Measurements from ENCODE around the gene DENND6A. TPM values are rescaled to one million over a fixed set of nuclear protein-coding genes. Genes with fewer than 3 reads are reported as not detected.

DENND6A gene
- total RNA-seq, 4 donors from 2014 or later = 17.4 to 26.9 (median 18.8) TPM

- H3K4me3 ChIP-seq = no peak overlapping the region
- 62% methylated on average over 6 of the region's 6 CpGs for WGBS
- no peaks in the 10 kb centered on the region for H3K9me3 ChIP-seq
- no peak for DNase-seq (ENCODE audit: low spot score in 2 of 2)
- peaks cover 41% of the 10 kb centered on the region for H3K4me1 ChIP-seq
- H3K27ac ChIP-seq = no peak overlapping the region
- no peaks in the 10 kb centered on the region for H3K27me3 ChIP-seq
- no peaks in the 10 kb centered on the region for H3K36me3 ChIP-seq
- no peak for TF ChIP-seq POLR2AphosphoS5 (IDR thresholded peaks at IDR 0.05)
- TF ChIP-seq CTCF (IDR thresholded peaks at IDR 0.05) = no peak
- TF ChIP-seq POLR2A (IDR thresholded peaks at IDR 0.05) = no peak
- TF ChIP-seq EP300 (IDR thresholded peaks at IDR 0.05) = no peak
Measured at GRCh38 chr3:57592306-57592705, 100.6 kb downstream of the DENND6A start.

- H3K4me1 ChIP-seq = peaks cover 11% of the 10 kb centered on the region
- TF ChIP-seq EP300 (IDR thresholded peaks at IDR 0.05) (no peak), CTCF (IDR thresholded peaks at IDR 0.05) (no peak), POLR2AphosphoS5 (IDR thresholded peaks at IDR 0.05) (no peak), POLR2A (IDR thresholded peaks at IDR 0.05) (no peak)
- peaks cover 7% of the 10 kb centered on the region for H3K36me3 ChIP-seq
- no peak for DNase-seq (ENCODE audit: low spot score in 2 of 2)
- no peak overlapping the region for H3K27ac ChIP-seq
- H3K27me3 ChIP-seq = no peaks in the 10 kb centered on the region
- H3K9me3 ChIP-seq = no peaks in the 10 kb centered on the region
- WGBS = 91% methylated on average over 2 of the region's 2 CpGs
- no peak overlapping the region for H3K4me3 ChIP-seq
Measured at GRCh38 chr3:57587905-57588304, 105.0 kb downstream of the DENND6A start.

- H3K4me3 ChIP-seq = no peak overlapping the region
- 71% methylated on average over 6 of the region's 6 CpGs for WGBS
- no peak for TF ChIP-seq POLR2A (IDR thresholded peaks at IDR 0.05)
- TF ChIP-seq POLR2AphosphoS5 (IDR thresholded peaks at IDR 0.05) = no peak
- peaks cover 7% of the 10 kb centered on the region for H3K36me3 ChIP-seq
- H3K27ac ChIP-seq = no peak overlapping the region
- no peak for DNase-seq (ENCODE audit: low spot score in 2 of 2)
- no peaks in the 10 kb centered on the region for H3K27me3 ChIP-seq
- no peaks in the 10 kb centered on the region for H3K9me3 ChIP-seq
- peaks cover 10% of the 10 kb centered on the region for H3K4me1 ChIP-seq
Measured at GRCh38 chr3:57586778-57587177, 106.1 kb downstream of the DENND6A start.

GRCh38 chr3:57583544-57583943 lies 109.3 kb downstream of the DENND6A start:
- Histone ChIP-seq H3K4me1 (peaks cover 8% of the 10 kb centered on the region), H3K9me3 (no peaks in the 10 kb centered on the region), H3K27ac (no peak overlapping the region), H3K36me3 (peaks cover 38% of the 10 kb centered on the region), H3K4me3 (no peak overlapping the region), H3K27me3 (no peaks in the 10 kb centered on the region)
- WGBS = 89% methylated on average over 2 of the region's 2 CpGs
- DNase-seq (ENCODE audit: low spot score in 2 of 2) = no peak
- no peak for TF ChIP-seq POLR2AphosphoS5 (IDR thresholded peaks at IDR 0.05)
- no peak for TF ChIP-seq EP300 (IDR thresholded peaks at IDR 0.05)
- no peak for TF ChIP-seq POLR2A (IDR thresholded peaks at IDR 0.05)
- TF ChIP-seq CTCF (IDR thresholded peaks at IDR 0.05) = no peak

GRCh38 chr3:57582474-57583168 lies 110.3 kb downstream of the DENND6A start:
- no peaks in the 10 kb centered on the region for H3K27me3 ChIP-seq
- H3K27ac ChIP-seq = no peak overlapping the region
- no peak for DNase-seq (ENCODE audit: low spot score in 2 of 2)
- peaks cover 47% of the 10 kb centered on the region for H3K36me3 ChIP-seq
- peaks cover 8% of the 10 kb centered on the region for H3K4me1 ChIP-seq
- peak in 1 of 2 donors; percentile 20 for TF ChIP-seq CTCF (IDR thresholded peaks at IDR 0.05)
- no peak for TF ChIP-seq EP300 (IDR thresholded peaks at IDR 0.05)
- WGBS = 90% methylated on average over 7 of the region's 7 CpGs
- H3K4me3 ChIP-seq = no peak overlapping the region
- H3K9me3 ChIP-seq = no peaks in the 10 kb centered on the region

- no peak overlapping the region for H3K27ac ChIP-seq
Measured at GRCh38 chr3:57577801-57578200, 115.1 kb downstream of the DENND6A start.

More at GRCh38 chr3:57577801-57578200, 115.1 kb downstream of the DENND6A start:
- no peak for TF ChIP-seq POLR2A (IDR thresholded peaks at IDR 0.05)
- no peak for TF ChIP-seq CTCF (IDR thresholded peaks at IDR 0.05)
- Histone ChIP-seq H3K36me3 (peaks cover 81% of the 10 kb centered on the region), H3K4me1 (peaks cover 6% of the 10 kb centered on the region), H3K4me3 (no peak overlapping the region), H3K27me3 (no peaks in the 10 kb centered on the region), H3K9me3 (no peaks in the 10 kb centered on the region)
- WGBS = 93% methylated on average over 9 of the region's 9 CpGs
- no peak for DNase-seq (ENCODE audit: low spot score in 2 of 2)
